HL-60 (cell line): ENCODE data around the gene ANKRD17.

Experiments
- CTCF ChIP-seq: IDR thresholded peaks from one replicate; pipeline ENCODE4 v1.5.1; 2011; ENCODE audit warnings: low read length, control low read depth, inconsistent platforms; ENCODE audit not compliant: insufficient read depth
- GABPA ChIP-seq: IDR thresholded peaks from 2 replicates; pipeline ENCODE4 v1.6.1; 2012; ENCODE audit warnings: low read depth
- POLR2AphosphoS5 ChIP-seq: IDR thresholded peaks from 2 replicates; pipeline ENCODE4 v1.6.1; 2012; ENCODE audit warnings: low read depth

DNA sequence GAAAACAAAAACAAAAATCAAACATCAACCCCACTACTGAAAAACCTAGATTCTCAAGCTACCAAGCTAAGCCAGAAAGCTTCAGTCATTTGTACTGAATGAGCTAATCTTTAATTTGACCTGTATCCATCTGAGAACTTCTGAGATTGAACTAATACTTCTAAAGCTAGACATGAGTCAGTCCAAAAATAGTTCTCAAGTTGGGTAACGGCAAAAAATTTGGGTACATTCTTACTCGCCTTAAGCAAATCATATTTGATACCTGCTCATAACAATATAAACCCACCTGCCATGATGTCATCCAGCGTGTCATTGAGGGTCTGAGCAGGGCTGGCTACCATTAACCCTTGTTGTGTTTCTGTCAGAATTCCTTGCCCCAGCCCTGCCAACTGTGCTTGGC is 119.4 kb downstream of the ANKRD17 start:
- TF ChIP-seq CTCF = no peak
- no peak for TF ChIP-seq POLR2AphosphoS5
- no peak for TF ChIP-seq GABPA
